ENCODE data around the gene FAM83F. TPM values are rescaled to one million over a fixed set of nuclear protein-coding genes. Genes with fewer than 3 reads are reported as not detected.

The FAM83F gene
- total RNA-seq, 6 experiments from 2014 or later = not detected

GRCh38 chr22:39960791-39961746, 33.7 kb upstream of the FAM83F start:
- H3K27ac Mint-ChIP-seq = peak overlapping the region; percentile 94
- H3K27me3 Mint-ChIP-seq (ENCODE audit: insufficient read depth) = peaks cover 2% of the 10 kb centered on the region
- H3K4me3 Mint-ChIP-seq = peak overlapping the region; percentile 77
- H3K9me3 Mint-ChIP-seq = no peaks in the 10 kb centered on the region
- H3K36me3 Mint-ChIP-seq (ENCODE audit: low read depth) = no peaks in the 10 kb centered on the region
- DNase-seq = peak; percentile 83
- H3K4me1 Mint-ChIP-seq (ENCODE audit: low read depth) = peaks cover 30% of the 10 kb centered on the region
- TF ChIP-seq CTCF (IDR thresholded peaks at IDR 0.05) = no peak

GRCh38 chr22:39962071-39962470, 32.7 kb upstream of the FAM83F start:
- Mint-ChIP-seq H3K4me1 (ENCODE audit: low read depth) (peaks cover 39% of the 10 kb centered on the region), H3K27me3 (ENCODE audit: insufficient read depth) (peaks cover 2% of the 10 kb centered on the region), H3K27ac (peak overlapping the region; percentile 94), H3K36me3 (ENCODE audit: low read depth) (no peaks in the 10 kb centered on the region), H3K9me3 (no peaks in the 10 kb centered on the region), H3K4me3 (peak overlapping the region; percentile 77)
- DNase-seq = no peak
- no peak for TF ChIP-seq CTCF (IDR thresholded peaks at IDR 0.05)

- Mint-ChIP-seq H3K27ac (no peak overlapping the region), H3K36me3 (ENCODE audit: low read depth) (no peaks in the 10 kb centered on the region), H3K9me3 (no peaks in the 10 kb centered on the region), H3K4me3 (no peak overlapping the region), H3K27me3 (ENCODE audit: insufficient read depth) (peaks cover 8% of the 10 kb centered on the region; the same call in 1 of the 2 replicates), H3K4me1 (ENCODE audit: low read depth) (peaks cover 40% of the 10 kb centered on the region)
- TF ChIP-seq CTCF (IDR thresholded peaks at IDR 0.05) = no peak
- DNase-seq = no peak
Measured at GRCh38 chr22:39965748-39966147, 29.0 kb upstream of the FAM83F start.

- Mint-ChIP-seq H3K27me3 (ENCODE audit: insufficient read depth) (peaks cover 12% of the 10 kb centered on the region), H3K4me1 (ENCODE audit: low read depth) (peaks cover 32% of the 10 kb centered on the region), H3K27ac (no peak overlapping the region), H3K36me3 (ENCODE audit: low read depth) (no peaks in the 10 kb centered on the region), H3K9me3 (no peaks in the 10 kb centered on the region), H3K4me3 (no peak overlapping the region)
- no peak for DNase-seq
- no peak for TF ChIP-seq CTCF (IDR thresholded peaks at IDR 0.05)
Measured at GRCh38 chr22:39966470-39966869, 28.3 kb upstream of the FAM83F start.

- H3K27ac Mint-ChIP-seq = no peak overlapping the region
Measured at GRCh38 chr22:39967103-39967829, 27.5 kb upstream of the FAM83F start.

More at GRCh38 chr22:39967103-39967829, 27.5 kb upstream of the FAM83F start:
- DNase-seq = peak; percentile 15
- TF ChIP-seq CTCF (IDR thresholded peaks at IDR 0.05) = no peak
- no peaks in the 10 kb centered on the region for H3K9me3 Mint-ChIP-seq
- peaks cover 25% of the 10 kb centered on the region for H3K4me1 Mint-ChIP-seq (ENCODE audit: low read depth)
- no peaks in the 10 kb centered on the region for H3K36me3 Mint-ChIP-seq (ENCODE audit: low read depth)
- H3K27me3 Mint-ChIP-seq (ENCODE audit: insufficient read depth) = peaks cover 19% of the 10 kb centered on the region
- no peak overlapping the region for H3K4me3 Mint-ChIP-seq

All from HFFc6 (cell line).